ENCODE measurements around the gene FZD8.
"Not testable (repeated sequence)": the region's sequence is repeated elsewhere in the genome, so short reads cannot be mapped to it uniquely, and the experiment has no call there.

Gene FZD8

GRCh38 chr10:35642035-35642792 lies at the start of gene FZD8:
Gene FZD8 (minus strand): TSS chr10:35642296. CDS start chr10:35641429, 867 bp downstream.
- peak; percentile 27 for DNase-seq (ENCODE audit: low read depth)

- no peak for DNase-seq (ENCODE audit: low read depth)
Observed at GRCh38 chr10:35691522-35692236, 49.6 kb upstream of the FZD8 start.

GRCh38 chr10:35690534-35690933 lies 48.4 kb upstream of the FZD8 start:
- DNase-seq (ENCODE audit: low read depth): no peak

GRCh38 chr10:35685858-35686257 lies 43.8 kb upstream of the FZD8 start:
- DNase-seq (ENCODE audit: low read depth): not testable (repeated sequence)

GRCh38 chr10:35685402-35685801 lies 43.3 kb upstream of the FZD8 start:
- no peak for DNase-seq (ENCODE audit: low read depth)

- no peak for DNase-seq (ENCODE audit: low read depth)
Observed at GRCh38 chr10:35684586-35684985, 42.5 kb upstream of the FZD8 start.

GRCh38 chr10:35675846-35676245 lies 33.8 kb upstream of the FZD8 start:
- no peak for DNase-seq (ENCODE audit: low read depth)

- DNase-seq (ENCODE audit: low read depth): no peak
Observed at GRCh38 chr10:35674843-35675242, 32.7 kb upstream of the FZD8 start.

GRCh38 chr10:35668865-35669650 lies 27.0 kb upstream of the FZD8 start:
- no peak for DNase-seq (ENCODE audit: low read depth)

- DNase-seq (ENCODE audit: low read depth): no peak
Observed at GRCh38 chr10:35667971-35668370, 25.9 kb upstream of the FZD8 start.

- DNase-seq (ENCODE audit: low read depth): no peak
Observed at GRCh38 chr10:35667270-35667889, 25.3 kb upstream of the FZD8 start.

- DNase-seq (ENCODE audit: low read depth): no peak
Observed at GRCh38 chr10:35661236-35661635, 19.1 kb upstream of the FZD8 start.

- no peak for DNase-seq (ENCODE audit: low read depth)
Observed at GRCh38 chr10:35659456-35659855, 17.4 kb upstream of the FZD8 start.

- no peak for DNase-seq (ENCODE audit: low read depth)
Observed at GRCh38 chr10:35657621-35658020, 15.5 kb upstream of the FZD8 start.

GRCh38 chr10:35652824-35653223 lies 10.7 kb upstream of the FZD8 start:
- no peak for DNase-seq (ENCODE audit: low read depth)

GRCh38 chr10:35650894-35651293 lies 8.8 kb upstream of the FZD8 start:
- no peak for DNase-seq (ENCODE audit: low read depth)

GRCh38 chr10:35644050-35644950 lies 2.2 kb upstream of the FZD8 start:
- DNase-seq (ENCODE audit: low read depth): no peak

- no peak for DNase-seq (ENCODE audit: low read depth)
Observed at GRCh38 chr10:35643151-35644049, 1.3 kb upstream of the FZD8 start.

- no peak for DNase-seq (ENCODE audit: low read depth)
Observed at GRCh38 chr10:35642793-35643114, 658 bp upstream of the FZD8 start.

GRCh38 chr10:35641676-35642034 lies 441 bp downstream of the FZD8 start:
- no peak for DNase-seq (ENCODE audit: low read depth)
